GM12878 (cell line): ENCODE results near the gene MAP4K4. TPM values are rescaled to one million over a fixed set of nuclear protein-coding genes. Genes with fewer than 3 reads are reported as not detected.

ENCODE experiments used
- ATAC-seq: fragments of 200-7000 bp; cut with Tn5 transposase; 3 replicates; pipeline ENCODE4 v1.9.1; 2020; ENCODE audit warnings: mild to moderate bottlenecking, moderate library complexity
- BruUV-seq: library from RNA; stranded (reverse); fragments of 400-500 nt; replicated peaks from 2 replicates; lab custom pipeline; 2021; lab: Mats Ljungman, UMichigan
- CTCF ChIA-PET: fragments of 300-600 bp; sonication (Branson Sonifier 250); formaldehyde crosslinking; extraction: SDS; loops from one replicate; lab custom pipeline; 2021; ENCODE audit warnings: inconsistent platforms; lab: Yijun Ruan, JAX
- POLR2A ChIA-PET: fragments of 350-600 bp; formaldehyde crosslinking; extraction: SDS; loops from one replicate; lab custom pipeline; 2021; ENCODE audit warnings: inconsistent platforms; lab: Charles Lee
- RAD21 ChIA-PET: fragments of 300-600 bp; sonication (Branson Sonifier 250); formaldehyde crosslinking; loops from one replicate; lab custom pipeline; 2023; ENCODE audit warnings: antibody characterized with exemption; ENCODE audit not compliant: unreplicated experiment; lab: Charles Lee
- SMC1A ChIA-PET: fragments of 300-600 bp; sonication (Branson Sonifier 250); formaldehyde crosslinking; loops from one replicate; lab custom pipeline; 2023; ENCODE audit not compliant: unreplicated experiment, uncharacterized antibody; lab: Charles Lee
- DNase-seq: peaks from one replicate; pipeline ENCODE4 v3.0.0-alpha.2; 2011; ENCODE audit warnings: low read depth, low spot score
- FAIRE-seq: peaks from 3 replicates; lab custom pipeline; 2011; peaks lifted over from hg19 to GRCh38; lab: Jason Lieb, UNC
- H2AFZ ChIP-seq: 2 replicates; pipeline ENCODE4 v1.6.0; 2011; ENCODE audit warnings: low read depth, low read length, control low read depth; ENCODE audit not compliant: control insufficient read depth
- H3K27ac ChIP-seq: 2 replicates; pipeline ENCODE4 v1.5.1; 2011; ENCODE audit warnings: control low read depth; ENCODE audit not compliant: control insufficient read depth, insufficient read depth
- H3K27me3 ChIP-seq, 2 experiments: replicated peaks in 1 of 2; 2 replicates each; pipeline versions ENCODE4 v1.6.0 to v1.6.1; 2011; ENCODE audit warnings: low read length in 1 of 2; ENCODE audit not compliant: control insufficient read depth in 2 of 2, insufficient read depth in 2 of 2
- H3K36me3 ChIP-seq, 2 experiments: 2 replicates each; pipeline ENCODE4 v1.5.1; 2011; ENCODE audit warnings: low read length in 1 of 2; ENCODE audit not compliant: control insufficient read depth in 2 of 2, insufficient read depth in 2 of 2
- H3K4me1 ChIP-seq: 2 replicates; pipeline ENCODE4 v1.6.1; 2011; ENCODE audit warnings: mild to moderate bottlenecking, low read length, moderate library complexity, mixed read lengths; ENCODE audit not compliant: control insufficient read depth, insufficient read depth
- H3K4me2 ChIP-seq: 2 replicates; pipeline ENCODE4 v1.6.0; 2011; ENCODE audit warnings: control low read depth; ENCODE audit not compliant: control insufficient read depth, insufficient read depth
- H3K4me3 ChIP-seq: fragments of 200-600 bp; sonication (generic); 2 replicates; pipeline ENCODE4 v1.5.1; 2016
- H3K79me2 ChIP-seq: 2 replicates; pipeline ENCODE4 v1.6.0; 2011; ENCODE audit warnings: low read length; ENCODE audit not compliant: control insufficient read depth, insufficient read depth
- H3K9ac ChIP-seq: 2 replicates; pipeline ENCODE4 v1.8.0; 2011; ENCODE audit warnings: low read length, control low read depth, mixed read lengths; ENCODE audit not compliant: control insufficient read depth, insufficient read depth
- H3K9me3 ChIP-seq: replicated peaks from 3 replicates; pipeline ENCODE4 v1.5.1; 2011; ENCODE audit warnings: mild to moderate bottlenecking, low read length; ENCODE audit not compliant: control insufficient read depth, insufficient read depth
- H4K20me1 ChIP-seq: 2 replicates; pipeline ENCODE4 v1.6.0; 2011; ENCODE audit not compliant: control insufficient read depth, insufficient read depth
- ATF2 ChIP-seq: IDR thresholded peaks from 2 replicates; pipeline ENCODE4 v1.6.1; 2012; ENCODE audit warnings: low read length, inconsistent platforms
- BHLHE40 ChIP-seq, 2 experiments: fragments of 450-650 bp in 1 of 2; IDR thresholded peaks; 2 replicates each; pipeline ENCODE4 v1.6.1; 2011 to 2017; ENCODE audit warnings: low read depth in 2 of 2, borderline replicate concordance in 1 of 2, improper control_type of control experiment in 1 of 2, low read length in 1 of 2, mild to moderate bottlenecking in 1 of 2
- EZH2 ChIP-seq: IDR thresholded peaks from 2 replicates; pipeline ENCODE4 v1.6.1; 2012; ENCODE audit warnings: low read depth, mild to moderate bottlenecking, control low read depth, inconsistent platforms, low read length, borderline replicate concordance; ENCODE audit not compliant: control insufficient read depth
- GATAD2B ChIP-seq: fragments of 450-650 bp; conservative IDR thresholded peaks from 2 replicates; pipeline ENCODE4 v1.6.1; 2017; ENCODE audit warnings: low read depth, mild to moderate bottlenecking, moderate library complexity
- MLLT1 ChIP-seq: fragments of 450-650 bp; IDR thresholded peaks from 2 replicates; pipeline ENCODE4 v1.6.1; 2016; ENCODE audit warnings: mild to moderate bottlenecking
- NKRF ChIP-seq: fragments of 450-650 bp; conservative IDR thresholded peaks from 2 replicates; pipeline ENCODE4 v1.6.1; 2017; ENCODE audit warnings: mild to moderate bottlenecking, moderate library complexity
- RCOR1 ChIP-seq: conservative IDR thresholded peaks from 2 replicates; pipeline ENCODE4 v1.6.1; 2012; ENCODE audit warnings: low read depth, low read length, improper control_type of control experiment
- ZNF217 ChIP-seq: fragments of 450-650 bp; IDR thresholded peaks from 2 replicates; pipeline ENCODE4 v1.6.1; 2017; ENCODE audit warnings: antibody characterized with exemption, mild to moderate bottlenecking
- WGBS: methylation state at CpG from one replicate; pipeline ENCODE4 v1.1.6; 2016; ENCODE audit warnings: low lambda C conversion rate; ENCODE audit not compliant: insufficient replicate concordance, insufficient coverage; ENCODE audit errors: missing lambda C conversion rate; 5-methylcytosine and 5-hydroxymethylcytosine counted together
- in situ Hi-C: fragments of 300-500 bp; cut with MboI; formaldehyde crosslinking; loops from 9 replicates; pipeline ENCODE4 v1.14.3; 2018; ENCODE audit warnings: mixed read lengths
- intact Hi-C: fragments of 100-400 bp; cut with micrococcal nuclease; formaldehyde crosslinking; loops from one replicate; pipeline ENCODE4 v1.14.2; 2022; ENCODE audit not compliant: unreplicated experiment
- polyA plus RNA-seq, 11 experiments: library from polyadenylated mRNA; depleted of rRNA in 4 of 11; unstranded in 6 of 11; stranded (reverse) in 5 of 11; fragments of >200 nt; fragmentation: Nextera tagmentation in 4 of 11; fragmentation: Illumina TruSeq in 1 of 11; extraction: Ambion mirVana in 4 of 11; extraction: Trizol in 1 of 11; gene quantifications; 1 replicate in 1 of 11; 2 replicates in 10 of 11; pipeline versions ENCODE4 v1.2.1 to v1.2.3, GENCODE V29; 2011 to 2016; ENCODE audit warnings: inconsistent platforms in 2 of 11, missing spikeins in 2 of 11, low read depth in 1 of 11
- total RNA-seq, 4 experiments: library from RNA; depleted of rRNA in 3 of 4; stranded (reverse); fragments of >200 nt in 3 of 4; fragmentation: Illumina TruSeq in 1 of 4; extraction: Trizol in 1 of 4; gene quantifications; 2 replicates each; pipeline versions ENCODE4 v1.2.1 to v1.2.3, GENCODE V29; 2013 to 2021

MAP4K4 gene
- total and polyA plus RNA-seq, 10 of the 15 experiments (the other 5 are each of a cell fraction or from before 2014, with no cell fraction given) = 1.9 to 50.4 (median 9.7) TPM

GRCh38 chr2:101811226-101812015, 113.9 kb downstream of the MAP4K4 start:
- intact Hi-C loops (no loop called here), in situ Hi-C loops (no loop called here)
- ChIA-PET POLR2A (no interaction called here), RAD21 (no interaction called here), SMC1A (interaction anchor here (1.3 kb wide), 1 partner anchor 49 kb away, joined by 3 read pairs; no protein-coding TSS in a partner anchor), CTCF (interaction anchor here (2.0 kb wide), 1 partner anchor 10 kb away, joined by 7 read pairs; no protein-coding TSS in a partner anchor)
- H3K36me3 ChIP-seq = no peaks in the 10 kb centered on the region
- FAIRE-seq (no peak), DNase-seq (no peak), ATAC-seq (no peak)
- H4K20me1 ChIP-seq = no peaks in the 10 kb centered on the region
- H3K4me1 ChIP-seq = 0 out of 2 replicates have a peak, but pooled peaks cover 2% of the 10 kb centered on the region
- no peaks in the 10 kb centered on the region for H3K79me2 ChIP-seq
- WGBS = 36% methylated on average over 6 of the region's 11 CpGs
- no TSS peak for BruUV-seq
- H3K27ac ChIP-seq = no peak overlapping the region
- no peak overlapping the region for H3K4me3 ChIP-seq
- no peaks in the 10 kb centered on the region for H3K9me3 ChIP-seq
- no peak overlapping the region for H2AFZ ChIP-seq
- H3K27me3 ChIP-seq = no peaks in the 10 kb centered on the region
- TF ChIP-seq GATAD2B = no peak
- no peak overlapping the region for H3K9ac ChIP-seq
- H3K4me2 ChIP-seq = no peak overlapping the region

GRCh38 chr2:101812226-101812625, 114.7 kb downstream of the MAP4K4 start:
- Histone ChIP-seq H3K27ac (no peak overlapping the region), H3K9me3 (no peaks in the 10 kb centered on the region), H3K9ac (no peak overlapping the region), H3K36me3 (no peaks in the 10 kb centered on the region), H4K20me1 (no peaks in the 10 kb centered on the region), H2AFZ (no peak overlapping the region), H3K79me2 (no peaks in the 10 kb centered on the region), H3K27me3 (no peaks in the 10 kb centered on the region), H3K4me1 (no peaks in the 10 kb centered on the region), H3K4me3 (no peak overlapping the region), H3K4me2 (no peak overlapping the region)
- POLR2A ChIA-PET = no interaction called here
- in situ Hi-C loops (no loop called here), intact Hi-C loops (no loop called here)
- WGBS = 80% methylated on average over 7 of the region's 7 CpGs
- no TSS peak for BruUV-seq
- SMC1A ChIA-PET = interaction anchor here (1.3 kb wide), 1 partner anchor 50 kb away, joined by 3 read pairs; no protein-coding TSS in a partner anchor
- RAD21 ChIA-PET = no interaction called here
- ATAC-seq = no peak
- DNase-seq = no peak
- CTCF ChIA-PET = interaction anchor here (2.0 to 2.2 kb wide), 2 partner anchors 9 to 10 kb away, joined by 7 to 9 read pairs; no protein-coding TSS in a partner anchor
- no peak for FAIRE-seq
- TF ChIP-seq ZNF217 (no peak), EZH2 (no peak), RCOR1 (no peak), NKRF (no peak), BHLHE40 (IDR thresholded peaks at IDR 0.05; ENCODE audit: borderline replicate concordance in 1 of 2, low read depth in 2 of 2, low read length in 1 of 2) (no peak), ATF2 (no peak), MLLT1 (no peak)
